HG02938 (cell line): ENCODE results near the gene LOC128125822.

Experiments
- ATAC-seq: cut with Tn5 transposase; IDR thresholded peaks from one replicate; pipeline ENCODE4 v1.9.1; 2021; ENCODE audit warnings: mild to moderate bottlenecking, moderate library complexity; ENCODE audit not compliant: unreplicated experiment

Gene LOC128125822

DNA sequence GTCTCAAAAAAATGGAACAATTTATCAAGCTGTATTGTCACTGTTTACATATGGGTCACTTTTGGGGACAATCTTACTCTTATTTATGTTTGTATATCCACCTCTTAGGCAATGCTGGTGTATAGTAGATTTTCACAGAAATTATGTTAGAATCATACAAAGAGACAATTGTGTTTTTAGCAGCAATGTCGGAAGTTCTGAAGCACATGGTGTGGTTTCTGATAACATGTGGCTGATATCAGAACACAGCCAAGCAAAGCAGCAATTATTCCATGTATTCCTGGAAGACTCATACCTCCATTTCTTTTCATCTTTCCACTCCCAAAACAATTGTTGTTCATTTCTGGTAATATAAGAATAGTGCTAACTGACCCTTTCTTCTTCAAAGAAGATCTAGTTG lies 17.5 kb upstream of the LOC128125822 start:
- ATAC-seq: no peak

GRCh38 chr6:63556369-63556768 lies 15.9 kb upstream of the LOC128125822 start:
- ATAC-seq: no peak

GRCh38 chr6:63558278-63558677 lies 14.0 kb upstream of the LOC128125822 start:
- ATAC-seq: peak; percentile 75

GRCh38 chr6:63560801-63561287 lies 11.4 kb upstream of the LOC128125822 start:
- ATAC-seq: no peak

- no peak for ATAC-seq
These were observed 11.0 kb upstream of the LOC128125822 start for GRCh38 chr6:63561288-63561687.

DNA sequence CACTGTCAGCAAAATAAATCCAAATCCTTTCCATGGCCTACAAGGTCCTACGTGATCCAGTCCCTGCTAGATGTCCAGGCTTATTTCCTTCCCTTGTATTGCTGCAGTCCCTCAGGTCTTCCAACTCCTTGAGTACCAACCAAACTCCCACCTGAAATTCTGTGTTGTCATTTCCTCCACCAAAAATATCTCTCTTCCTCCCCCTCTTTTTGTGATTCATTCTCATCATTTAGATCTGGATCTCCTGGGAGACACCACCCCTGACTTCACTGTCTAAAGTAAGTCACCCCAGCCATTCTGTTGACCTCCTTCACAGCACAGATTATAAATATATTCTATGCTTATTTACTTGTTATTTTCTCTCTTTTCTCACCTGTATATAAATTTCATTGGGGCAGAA lies 9.0 kb upstream of the LOC128125822 start:
- no peak for ATAC-seq

DNA sequence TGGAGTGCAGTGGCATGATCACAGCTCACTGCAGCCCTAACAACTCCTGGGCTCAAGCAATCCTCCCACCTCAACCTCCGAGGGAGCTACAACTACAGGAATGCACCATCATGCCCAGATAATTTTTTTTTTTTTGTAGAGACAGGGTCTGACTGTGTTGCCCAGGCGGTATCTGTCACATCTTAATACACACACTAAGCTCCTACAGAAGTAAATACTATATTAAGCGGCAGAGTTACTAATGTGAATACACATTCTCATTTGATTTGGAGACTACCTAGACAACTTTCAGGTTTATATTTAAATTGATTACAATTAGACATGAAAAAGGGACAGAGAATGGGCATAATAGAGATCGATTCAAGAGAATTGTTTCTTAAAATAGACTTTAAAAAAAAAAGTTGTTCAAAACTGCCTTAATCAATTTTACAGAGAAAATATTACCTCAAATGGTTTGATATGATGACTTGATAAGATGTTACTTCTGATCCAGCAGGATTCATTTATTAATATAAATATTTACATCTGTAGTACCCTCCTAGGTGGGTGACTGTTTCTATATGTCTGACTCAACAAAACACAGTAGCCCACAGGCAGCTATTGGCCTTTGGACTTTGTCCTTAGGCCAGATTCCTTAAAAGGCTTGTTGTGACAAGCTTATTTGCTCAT lies 7.1 kb upstream of the LOC128125822 start:
- ATAC-seq: no peak

DNA sequence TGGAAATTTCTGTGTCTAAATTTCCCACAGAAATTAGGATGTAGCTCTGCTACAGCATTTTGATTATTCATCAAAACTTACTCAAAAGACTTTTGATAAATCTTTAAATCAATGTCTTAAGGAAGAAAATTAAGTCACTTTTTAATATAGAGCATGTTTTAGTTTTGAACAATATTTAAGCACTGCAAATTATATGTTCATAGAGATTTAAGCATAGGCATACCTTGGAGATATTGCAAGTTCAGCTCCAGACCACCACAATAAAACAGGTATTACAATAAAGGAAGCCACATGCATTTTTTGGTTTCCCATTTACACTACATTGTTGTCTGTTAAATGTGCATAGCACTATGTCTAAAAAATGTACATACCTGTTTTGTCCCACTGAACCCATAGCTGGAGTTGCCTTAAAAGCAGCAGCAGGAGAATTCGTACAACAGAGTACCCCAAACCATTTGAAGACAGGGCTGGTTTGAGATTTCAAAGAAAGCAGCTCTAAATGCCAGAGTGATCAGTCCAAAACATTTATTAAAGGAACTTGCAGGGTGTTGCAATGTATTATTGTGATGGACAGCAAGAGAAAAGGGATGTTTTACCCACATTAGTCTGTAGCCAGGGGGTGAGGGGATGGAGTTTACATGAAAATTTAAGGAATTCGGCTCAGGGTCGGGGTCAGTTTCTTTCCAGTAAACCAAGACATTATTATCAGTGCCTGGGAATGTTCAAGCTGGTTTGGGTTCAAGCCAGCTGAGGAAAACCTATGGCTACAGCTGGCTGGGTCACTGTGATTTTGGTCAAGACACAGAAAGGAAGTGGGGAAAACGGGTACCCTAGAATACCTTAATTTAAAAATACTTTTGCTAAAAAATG lies 6.3 kb upstream of the LOC128125822 start:
- ATAC-seq: no peak

DNA sequence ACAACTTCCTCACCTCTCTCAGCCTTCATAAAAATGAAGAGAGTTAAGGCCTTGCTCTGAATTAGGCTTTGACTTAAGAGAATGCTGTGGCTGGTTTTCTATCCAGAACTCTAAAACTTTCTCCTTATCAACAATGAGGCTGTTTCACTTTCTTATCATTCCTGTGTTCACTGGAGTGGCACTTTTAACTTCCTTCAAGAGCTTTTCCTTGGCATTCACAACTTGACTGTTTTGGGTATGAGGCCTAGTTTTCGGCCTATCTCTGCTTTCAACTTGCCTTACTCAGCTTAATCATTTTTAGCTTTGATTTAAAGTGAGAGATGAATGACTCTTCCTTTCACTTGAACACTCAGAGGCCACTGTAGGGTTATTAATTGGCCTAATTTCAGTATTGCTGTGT lies 4.3 kb upstream of the LOC128125822 start:
- no peak for ATAC-seq

- ATAC-seq: peak; percentile 13
These were observed 778 bp upstream of the LOC128125822 start for GRCh38 chr6:63571361-63572043.

GRCh38 chr6:63572747-63573075 lies 431 bp downstream of the LOC128125822 start:
- peak; percentile 4 for ATAC-seq

GRCh38 chr6:63573076-63573898 lies 1.0 kb downstream of the LOC128125822 start:
- ATAC-seq: peak; percentile 28

DNA sequence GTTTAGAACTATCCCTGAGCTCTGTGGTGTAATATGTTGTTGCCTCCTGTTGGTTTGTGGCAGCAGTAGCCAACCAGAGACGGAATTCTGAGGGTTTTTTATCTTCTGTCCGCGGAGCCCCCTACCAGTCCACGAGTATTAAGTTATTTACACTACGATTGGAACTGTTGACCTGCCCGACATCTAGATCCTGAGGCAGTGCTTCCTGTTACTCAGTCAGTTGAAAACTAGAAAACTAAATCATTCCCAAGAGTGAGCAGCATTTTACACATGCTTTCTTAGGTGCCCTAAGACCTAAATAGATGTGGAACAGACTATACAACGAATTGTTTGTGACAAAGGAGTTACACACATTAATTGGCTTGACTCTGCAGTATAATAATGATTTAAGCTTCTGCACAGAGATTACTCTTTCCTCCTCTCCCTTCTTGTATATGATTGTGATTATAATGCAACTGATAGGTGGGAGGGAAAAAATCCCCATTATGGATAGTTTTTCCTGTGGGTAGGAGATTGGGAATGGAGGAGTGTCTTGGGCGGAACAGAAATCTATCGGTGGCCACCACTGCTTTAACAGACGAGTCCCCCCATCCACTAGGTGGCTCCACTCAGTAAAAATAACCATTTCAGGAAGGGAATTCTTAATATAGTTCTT lies 1.7 kb downstream of the LOC128125822 start:
- no peak for ATAC-seq

DNA sequence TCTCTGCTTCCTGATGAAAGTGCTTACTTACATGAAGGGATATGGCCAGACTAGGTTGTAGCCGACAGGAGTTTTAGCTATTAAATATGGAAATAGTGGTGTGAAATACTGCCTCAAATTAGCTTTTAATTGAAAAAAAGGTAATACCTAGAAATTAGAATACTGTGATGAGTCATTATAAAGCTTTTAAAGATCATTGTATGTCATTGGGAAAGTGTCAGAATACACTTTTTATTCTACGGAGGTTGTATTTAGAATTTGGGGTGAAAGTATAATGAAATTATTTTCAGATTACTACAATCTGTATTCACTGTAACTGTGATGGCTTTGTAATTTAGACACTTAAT lies 2.2 kb downstream of the LOC128125822 start:
- ATAC-seq: no peak

DNA sequence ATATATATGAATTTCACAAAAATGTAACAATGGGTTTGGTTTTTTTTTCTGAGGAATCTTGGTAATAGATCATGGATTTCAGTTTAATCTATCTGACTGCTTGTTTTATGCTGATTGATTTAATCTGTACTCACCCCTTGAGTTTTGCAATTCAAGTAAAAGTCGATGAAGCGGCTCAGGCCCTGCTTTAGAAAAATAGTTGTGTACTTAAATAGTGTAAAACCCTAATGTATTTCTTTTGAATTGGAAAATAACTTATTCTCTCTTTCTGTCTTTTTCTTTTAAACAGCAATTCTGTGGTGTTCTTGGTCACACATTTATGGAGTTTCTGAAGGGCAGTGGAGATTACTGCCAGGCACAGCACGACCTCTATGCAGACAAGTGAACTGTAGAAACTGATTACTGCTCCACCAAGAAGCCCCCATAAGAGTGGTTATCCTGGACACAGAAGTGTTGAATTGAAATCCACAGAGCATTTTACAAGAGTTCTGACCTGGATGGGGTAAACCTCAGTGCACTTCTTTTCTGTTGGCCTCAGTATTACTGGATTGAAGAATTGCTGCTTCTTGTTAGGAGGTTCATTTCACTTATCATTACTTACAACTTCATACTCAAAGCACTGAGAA lies 4.0 kb downstream of the LOC128125822 start:
- ATAC-seq: no peak

GRCh38 chr6:63576985-63577712 lies 4.9 kb downstream of the LOC128125822 start:
- no peak for ATAC-seq

- ATAC-seq: no peak
These were observed 6.5 kb downstream of the LOC128125822 start for GRCh38 chr6:63578757-63579156.

GRCh38 chr6:63579937-63580703 lies 7.8 kb downstream of the LOC128125822 start:
- ATAC-seq: no peak

- ATAC-seq: no peak
These were observed 8.4 kb downstream of the LOC128125822 start for GRCh38 chr6:63580704-63580961.
